ENCODE measurements around the gene IL17RE.
"Not testable (repeated sequence)": the region's sequence is repeated elsewhere in the genome, so short reads cannot be mapped to it uniquely, and the experiment has no call there.

IL17RE gene

GRCh38 chr3:9902372-9903237 lies at the start of gene IL17RE:
IL17RE (plus strand) TSS chr3:9902848; CDS start chr3:9902933, 85 bp downstream.
- no peak for DNase-seq

- not testable (repeated sequence) for DNase-seq
Measured at GRCh38 chr3:9854291-9854940, 48.2 kb upstream of the IL17RE start.

GRCh38 chr3:9855594-9855993 lies 47.1 kb upstream of the IL17RE start:
- DNase-seq, result no peak

GRCh38 chr3:9859530-9860025 lies 43.1 kb upstream of the IL17RE start:
- DNase-seq, result no peak

GRCh38 chr3:9861201-9861600 lies 41.4 kb upstream of the IL17RE start:
- no peak for DNase-seq

GRCh38 chr3:9861626-9862130 lies 41.0 kb upstream of the IL17RE start:
- DNase-seq, result no peak

- DNase-seq, result peak; percentile 24 to 29
Measured at GRCh38 chr3:9862391-9863057, 40.1 kb upstream of the IL17RE start.

- DNase-seq, result no peak
Measured at GRCh38 chr3:9863058-9863772, 39.4 kb upstream of the IL17RE start.

GRCh38 chr3:9864200-9864927 lies 38.3 kb upstream of the IL17RE start:
- DNase-seq, result no peak

GRCh38 chr3:9865125-9865637 lies 37.5 kb upstream of the IL17RE start:
- not testable (repeated sequence) for DNase-seq

- no peak for DNase-seq
Measured at GRCh38 chr3:9866639-9867038, 36.0 kb upstream of the IL17RE start.

- DNase-seq, result no peak
Measured at GRCh38 chr3:9867106-9867505, 35.5 kb upstream of the IL17RE start.

- no peak for DNase-seq
Measured at GRCh38 chr3:9869955-9870354, 32.7 kb upstream of the IL17RE start.

- DNase-seq, result no peak
Measured at GRCh38 chr3:9870978-9871377, 31.7 kb upstream of the IL17RE start.

- DNase-seq, result not testable (repeated sequence)
Measured at GRCh38 chr3:9872067-9872466, 30.6 kb upstream of the IL17RE start.

GRCh38 chr3:9875448-9875847 lies 27.2 kb upstream of the IL17RE start:
- no peak for DNase-seq

GRCh38 chr3:9876255-9876654 lies 26.4 kb upstream of the IL17RE start:
- not testable (repeated sequence) for DNase-seq

GRCh38 chr3:9876991-9877390 lies 25.7 kb upstream of the IL17RE start:
- DNase-seq, result no peak

- no peak for DNase-seq
Measured at GRCh38 chr3:9878700-9879099, 23.9 kb upstream of the IL17RE start.

- no peak for DNase-seq
Measured at GRCh38 chr3:9879830-9880549, 22.7 kb upstream of the IL17RE start, which contains the start of gene CIDEC. CIDEC (minus strand) TSS chr3:9880253; CDS start chr3:9878486, 1,767 bp downstream.

- DNase-seq, result no peak
Measured at GRCh38 chr3:9881441-9881840, 21.2 kb upstream of the IL17RE start.
